ENCODE measurements around the gene SLC2A13. TPM values are rescaled to one million over a fixed set of nuclear protein-coding genes. Genes with fewer than 3 reads are reported as not detected.

Gene SLC2A13
- total RNA-seq, 1 donor from 2014 or later, result 13.0 TPM

DNA sequence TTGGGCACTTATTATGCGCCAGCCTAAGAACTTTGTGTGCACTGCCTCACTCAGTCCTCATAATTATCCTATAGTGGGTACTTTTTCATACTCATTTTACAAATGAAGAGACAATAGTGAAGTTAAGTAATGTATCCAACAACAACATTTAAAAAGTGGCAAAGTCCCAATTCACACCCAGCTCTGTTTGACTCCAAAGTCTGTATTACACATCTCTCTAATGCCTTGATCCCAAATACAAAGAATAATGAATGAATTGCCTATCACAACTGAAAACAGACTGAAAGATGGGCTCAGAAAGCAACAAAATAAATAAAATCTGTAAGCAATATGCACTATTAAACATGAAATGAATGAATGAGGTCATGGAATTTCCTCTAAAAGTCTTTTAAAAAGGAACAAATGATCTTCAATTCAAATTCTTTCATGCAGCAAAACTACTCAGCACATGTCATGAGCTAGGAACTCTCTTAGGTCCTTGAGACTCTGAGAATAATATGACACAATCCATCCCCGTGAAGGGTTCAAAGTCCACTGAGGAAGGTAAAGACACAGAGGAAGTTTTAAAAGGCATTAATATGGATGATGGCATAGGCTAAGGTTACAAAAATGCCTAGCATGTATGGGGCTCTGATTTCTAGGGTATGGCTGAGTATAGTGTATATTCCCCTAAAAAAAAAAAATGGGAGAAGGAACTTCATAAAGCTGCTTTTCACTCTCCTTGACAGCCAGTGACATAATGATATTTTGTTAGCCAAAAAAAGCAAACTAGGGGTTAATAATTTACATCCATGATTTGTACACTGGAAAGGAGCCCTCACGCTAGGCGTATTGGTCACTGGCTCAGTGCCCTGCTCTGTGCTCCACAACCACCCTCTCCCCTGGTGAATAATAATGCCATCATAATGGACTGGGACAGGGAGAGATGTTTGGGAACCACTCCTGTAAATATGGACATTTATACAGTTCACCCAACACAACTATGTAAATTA is 103.4 kb downstream of the SLC2A13 start:
- no peak for DNase-seq (ENCODE audit: low spot score)

DNA sequence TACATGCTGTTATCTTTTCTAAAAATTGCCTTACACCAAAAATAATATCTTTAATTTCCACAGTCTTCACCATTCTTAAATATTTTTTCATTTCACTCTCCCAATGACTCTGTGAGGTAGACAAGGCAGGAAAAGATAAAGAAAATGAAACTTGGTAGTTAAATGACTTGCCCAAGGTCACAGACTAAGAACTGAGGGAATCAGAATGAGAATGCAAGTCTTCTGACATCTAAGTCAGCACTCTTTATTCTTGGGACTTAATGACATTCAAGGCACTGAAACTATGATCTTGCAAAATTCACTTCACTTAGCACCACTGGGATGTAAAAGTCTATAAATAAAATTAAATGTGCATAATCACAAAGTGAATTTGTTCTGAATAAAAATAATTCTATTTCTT is 104.5 kb downstream of the SLC2A13 start:
- DNase-seq (ENCODE audit: low spot score), result no peak

DNA sequence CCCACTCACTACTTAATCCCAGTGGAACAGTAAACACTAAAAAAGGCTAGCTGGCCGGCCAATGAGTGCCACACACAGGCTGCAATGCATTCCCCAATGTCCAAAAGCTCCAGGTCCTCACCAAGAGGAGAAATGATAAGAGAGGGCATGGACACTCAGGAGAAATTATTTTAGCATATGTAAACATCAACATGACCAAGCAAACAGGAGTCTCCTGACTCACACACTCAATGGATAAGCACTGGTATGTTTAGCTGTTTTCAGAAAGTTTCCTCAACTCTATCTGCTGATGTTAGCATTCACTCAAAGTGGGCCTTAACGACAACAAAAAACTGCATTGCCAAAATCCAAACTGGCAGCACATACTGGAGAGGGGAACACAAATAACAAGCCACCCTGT is 105.0 kb downstream of the SLC2A13 start:
- no peak for DNase-seq (ENCODE audit: low spot score)

DNA sequence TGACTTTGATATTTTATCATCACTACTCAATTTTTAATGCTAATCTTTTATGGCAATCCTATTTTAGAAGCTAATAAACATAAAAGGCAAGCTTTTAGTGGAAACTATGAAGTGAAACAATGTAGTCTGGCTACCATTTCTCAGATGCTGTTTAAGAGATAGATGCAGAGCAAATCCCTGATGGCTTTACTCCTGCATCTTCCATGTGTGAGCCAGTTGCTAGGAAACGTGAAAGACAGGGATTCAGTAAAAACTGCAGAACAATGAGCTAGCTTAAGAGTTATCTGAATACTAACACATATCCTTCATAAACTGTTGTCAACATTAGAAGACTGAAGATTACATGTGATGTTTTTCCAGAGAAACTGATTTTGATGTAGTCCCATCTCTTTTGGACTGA is 112.6 kb downstream of the SLC2A13 start:
- no peak for DNase-seq (ENCODE audit: low spot score)

DNA sequence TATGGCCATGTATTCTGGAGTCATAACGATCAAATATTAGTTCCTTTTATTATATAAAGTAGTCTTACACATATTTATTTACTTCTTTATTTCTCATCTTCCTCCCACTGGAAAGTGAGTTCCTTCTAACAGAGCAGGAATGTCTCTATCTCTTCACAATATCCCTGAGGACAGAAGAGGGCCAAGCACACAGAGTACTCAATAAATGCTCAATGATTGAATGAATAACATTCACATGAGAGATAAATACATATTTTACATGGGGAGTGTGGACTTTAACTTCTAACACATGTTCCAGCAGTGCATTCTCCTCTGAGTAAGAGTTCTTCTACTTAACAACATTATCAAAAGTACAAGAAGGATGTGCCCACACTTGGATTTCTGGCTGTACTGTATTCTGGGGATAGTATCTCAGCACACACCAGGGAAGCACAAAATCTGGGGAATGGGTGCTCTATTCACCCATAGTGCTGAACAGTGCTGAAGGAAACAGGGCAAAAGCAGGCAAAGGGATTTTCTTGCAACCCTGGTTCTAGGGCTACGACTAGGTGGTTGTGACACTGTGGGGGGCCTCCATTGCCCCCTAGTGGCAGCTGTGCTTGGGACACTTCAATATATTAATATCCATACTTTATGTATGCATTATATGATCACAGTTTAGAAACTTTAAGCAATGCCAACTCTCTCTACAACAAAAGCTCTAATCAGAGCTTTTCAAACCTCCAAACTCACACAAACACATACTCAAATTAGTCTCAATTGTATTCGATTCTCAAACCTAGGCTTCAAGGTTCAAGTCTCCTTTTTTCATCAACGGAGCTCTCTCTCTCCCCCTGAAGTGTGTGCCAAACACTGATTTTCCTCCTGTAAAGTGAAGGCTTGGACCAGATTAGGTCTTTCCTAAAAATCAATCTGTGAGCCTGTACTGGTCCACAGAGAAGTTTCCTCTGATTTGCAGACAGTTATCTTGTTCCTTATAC is 115.5 kb downstream of the SLC2A13 start:
- no peak for DNase-seq (ENCODE audit: low spot score)

DNA sequence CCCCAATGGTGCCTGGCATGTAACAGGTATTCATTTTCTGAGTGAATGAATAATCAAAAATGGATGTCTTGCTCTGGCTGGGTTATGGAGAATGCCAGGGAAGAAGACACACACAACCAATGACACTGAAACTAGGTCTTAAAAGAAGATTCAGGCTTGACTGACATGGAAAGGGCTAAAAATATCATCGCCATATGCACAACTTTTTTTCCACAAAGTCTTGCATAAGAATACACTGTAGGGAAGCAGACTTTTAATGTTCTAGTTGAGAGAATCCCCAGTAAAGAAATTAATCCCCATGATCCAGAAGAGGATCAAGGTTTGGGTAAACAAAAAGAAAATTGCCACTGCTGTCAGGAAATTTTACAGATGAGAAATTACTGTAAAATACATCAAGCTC is 116.4 kb downstream of the SLC2A13 start:
- no peak for DNase-seq (ENCODE audit: low spot score)

DNA sequence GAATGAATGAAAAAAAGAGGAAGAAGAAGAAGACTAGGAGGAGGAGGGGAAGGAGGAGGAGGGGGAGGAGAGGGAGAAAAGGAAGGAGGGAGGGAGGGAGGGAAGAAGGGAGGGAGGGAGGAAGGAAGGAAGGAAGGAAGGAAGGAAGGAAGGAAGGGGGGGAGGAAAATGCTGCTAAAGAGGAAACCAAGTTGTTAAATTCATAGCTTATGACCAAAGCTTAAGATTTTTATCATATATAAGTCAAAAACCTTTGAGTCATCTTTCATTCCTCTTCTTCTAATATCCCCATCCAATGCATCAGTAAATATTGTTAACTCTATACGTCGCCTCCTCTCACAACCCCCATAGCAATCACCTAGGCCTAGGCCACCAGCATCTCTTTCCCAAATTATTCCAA is 117.3 kb downstream of the SLC2A13 start:
- no peak for DNase-seq (ENCODE audit: low spot score)

DNA sequence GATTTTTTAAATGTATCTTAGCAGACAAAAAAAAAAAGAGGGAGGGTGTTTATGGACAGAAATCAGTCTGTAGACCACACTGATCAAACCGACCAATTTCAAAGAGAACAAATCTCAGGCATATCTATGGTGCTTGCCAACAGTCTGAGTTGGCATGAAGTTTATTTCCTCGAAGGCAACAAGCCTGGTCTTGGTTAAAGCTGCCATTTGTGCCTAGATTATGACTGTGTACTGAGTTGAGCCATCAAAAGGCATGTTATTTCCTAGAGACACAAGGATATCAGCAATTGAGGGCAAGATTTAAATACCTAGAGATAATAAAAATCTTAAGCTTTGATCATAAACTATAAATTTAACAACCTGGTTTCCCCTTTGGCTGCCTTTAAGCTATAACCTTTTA is 119.2 kb downstream of the SLC2A13 start:
- DNase-seq (ENCODE audit: low spot score), result no peak

DNA sequence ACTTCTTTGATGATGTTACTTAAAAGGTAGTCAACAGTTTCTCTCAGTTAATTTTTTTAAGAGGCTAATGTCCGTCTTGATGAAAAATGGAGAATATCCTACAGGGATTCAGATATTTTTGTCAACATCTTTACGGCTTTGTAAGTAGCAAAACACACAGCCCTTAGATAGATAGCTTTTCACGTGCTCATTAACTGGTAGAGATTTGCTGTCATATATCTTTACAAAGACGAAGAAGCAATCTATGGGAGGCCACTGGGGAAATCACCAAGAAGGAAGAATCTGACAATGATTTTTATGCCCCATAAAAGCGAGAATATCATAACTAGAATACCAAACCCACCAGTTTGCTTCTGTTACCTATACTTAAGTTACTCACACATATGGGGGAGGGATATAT is 121.2 kb downstream of the SLC2A13 start:
- DNase-seq (ENCODE audit: low spot score), result no peak

DNA sequence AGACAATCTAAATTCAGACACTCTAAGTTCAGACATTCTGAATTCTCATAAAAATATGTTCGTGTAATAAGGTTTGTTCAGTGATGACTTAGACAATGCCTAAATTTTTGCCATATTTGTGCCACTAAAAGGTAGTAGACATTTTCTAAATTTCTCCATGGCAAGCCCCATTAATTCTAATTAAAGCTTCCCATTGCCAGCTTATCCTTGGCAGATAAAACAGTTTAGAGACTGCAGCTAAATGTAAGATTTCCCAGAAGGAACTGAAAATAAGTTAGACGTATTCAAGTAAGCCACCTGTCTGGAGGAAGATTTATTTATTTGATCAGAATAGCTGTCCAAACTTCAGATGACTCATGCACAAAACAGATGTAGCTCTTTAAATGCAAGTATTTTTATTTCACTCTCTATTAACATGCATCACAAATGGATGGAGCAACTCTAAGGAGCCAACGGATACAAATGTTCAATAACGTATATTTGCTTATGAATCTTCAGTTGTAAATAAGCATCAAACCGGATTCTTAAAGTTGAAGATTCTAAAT is 130.4 kb downstream of the SLC2A13 start:
- DNase-seq (ENCODE audit: low spot score), result no peak

DNA sequence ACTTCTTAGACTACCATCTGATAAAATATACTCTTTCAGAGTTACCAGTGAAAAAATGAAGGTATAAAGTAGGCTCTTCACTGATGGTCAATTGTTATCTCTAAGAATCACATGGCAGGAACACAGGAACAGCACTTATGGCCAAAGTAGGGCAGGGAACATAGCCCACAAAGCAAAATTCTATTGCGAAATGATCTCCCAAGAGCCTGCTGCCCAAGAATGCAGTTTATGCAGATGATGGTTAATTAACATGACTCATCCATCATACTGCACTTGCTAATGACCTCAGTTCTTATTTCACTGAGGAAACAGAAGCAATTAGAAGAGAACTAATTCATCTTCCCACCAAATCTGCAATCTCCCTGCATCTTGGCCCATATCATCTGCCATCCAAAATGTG is 133.8 kb downstream of the SLC2A13 start:
- DNase-seq (ENCODE audit: low spot score), result no peak

DNA sequence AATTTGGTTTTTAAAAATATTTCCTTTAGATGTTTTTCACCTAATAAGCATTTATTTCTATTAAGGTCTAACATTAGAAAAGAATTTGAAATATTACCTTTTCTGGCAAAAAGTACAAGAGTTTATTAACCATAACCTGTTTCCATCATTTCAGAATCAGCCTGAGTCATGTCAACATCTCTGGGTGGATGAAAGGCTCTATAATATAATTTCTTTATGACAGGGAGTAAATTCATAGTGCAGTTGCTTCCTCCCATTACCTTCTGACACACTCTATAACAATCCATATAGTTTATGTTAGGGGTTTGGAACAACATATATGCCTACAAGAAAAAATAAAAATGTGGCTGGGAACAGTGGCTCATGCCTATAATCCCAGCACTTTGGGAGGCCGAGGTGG is 134.5 kb downstream of the SLC2A13 start:
- no peak for DNase-seq (ENCODE audit: low spot score)

DNA sequence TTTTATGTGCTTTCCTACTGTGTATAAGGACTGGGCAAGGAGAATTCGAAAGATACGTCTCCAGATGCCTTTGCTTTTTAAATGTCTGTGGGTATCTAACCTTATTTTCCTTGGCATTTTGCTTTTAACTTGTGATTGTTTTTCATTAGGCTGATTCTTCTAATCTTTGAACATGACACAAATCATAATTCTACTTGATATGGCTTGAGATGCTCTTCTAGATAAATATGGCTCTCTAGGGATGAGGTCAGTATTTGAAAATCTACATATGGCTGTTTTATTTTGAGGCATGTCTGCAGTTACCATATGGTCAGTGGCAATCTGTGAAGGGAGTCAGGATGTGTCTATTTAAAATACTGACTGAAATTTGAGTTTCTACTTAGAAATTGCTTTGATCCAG is 139.2 kb downstream of the SLC2A13 start:
- no peak for DNase-seq (ENCODE audit: low spot score)

DNA sequence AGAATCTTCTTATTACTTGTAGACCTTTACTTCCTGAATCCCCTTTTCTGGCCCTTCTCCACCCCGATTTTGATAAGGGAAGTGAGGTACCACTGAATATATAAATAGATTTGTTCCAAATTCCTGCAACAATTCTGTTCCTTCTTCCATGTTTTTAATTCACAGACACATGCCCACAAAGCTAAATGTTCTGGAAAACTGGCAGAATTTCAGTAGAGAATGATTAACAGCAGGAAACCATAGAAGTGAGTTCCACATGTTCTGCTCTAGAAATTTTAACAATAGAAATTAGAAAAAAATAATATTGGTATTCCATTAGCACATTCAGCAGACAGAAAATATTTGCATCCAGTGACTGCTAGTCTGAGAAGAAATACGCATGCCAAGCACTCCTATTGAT is 139.6 kb downstream of the SLC2A13 start:
- DNase-seq (ENCODE audit: low spot score), result no peak

DNA sequence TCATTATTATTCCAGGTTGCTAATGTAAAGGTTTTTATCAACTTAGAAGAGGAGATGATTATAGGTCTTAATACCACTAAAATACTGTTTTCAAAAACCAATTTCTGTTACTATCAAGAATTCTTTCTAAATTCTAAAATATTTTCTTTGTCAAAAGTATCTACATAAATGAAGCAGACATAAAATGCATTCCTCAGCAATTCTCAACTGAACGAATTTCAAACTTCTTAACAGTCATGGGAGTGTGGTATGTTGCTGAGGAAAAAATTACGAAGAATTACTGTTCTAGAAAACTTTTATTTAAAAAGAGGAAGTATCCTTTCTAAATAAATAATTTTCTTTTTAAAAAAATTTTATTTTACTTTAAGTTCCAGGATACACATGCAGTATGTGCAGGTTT is 146.4 kb downstream of the SLC2A13 start:
- DNase-seq (ENCODE audit: low spot score), result no peak

DNA sequence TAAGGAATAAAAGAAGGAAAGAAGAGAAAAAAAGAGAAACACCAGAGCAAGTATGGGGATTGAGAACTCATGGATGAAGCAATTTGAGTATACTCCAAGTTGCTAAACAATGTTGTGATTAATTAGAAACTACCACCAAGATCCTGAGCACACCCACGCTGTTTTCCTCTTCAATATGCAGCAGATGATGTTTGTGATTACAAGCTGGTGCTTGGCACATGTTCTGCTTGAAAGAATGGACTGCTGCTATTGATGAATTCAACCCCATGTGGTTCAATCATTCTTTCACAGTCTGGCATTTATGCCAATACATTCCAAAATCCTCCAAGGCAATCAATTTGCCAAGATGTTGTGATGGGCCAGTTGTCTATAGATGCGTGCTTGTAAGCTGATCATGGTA is 146.8 kb downstream of the SLC2A13 start:
- no peak for DNase-seq (ENCODE audit: low spot score)

DNA sequence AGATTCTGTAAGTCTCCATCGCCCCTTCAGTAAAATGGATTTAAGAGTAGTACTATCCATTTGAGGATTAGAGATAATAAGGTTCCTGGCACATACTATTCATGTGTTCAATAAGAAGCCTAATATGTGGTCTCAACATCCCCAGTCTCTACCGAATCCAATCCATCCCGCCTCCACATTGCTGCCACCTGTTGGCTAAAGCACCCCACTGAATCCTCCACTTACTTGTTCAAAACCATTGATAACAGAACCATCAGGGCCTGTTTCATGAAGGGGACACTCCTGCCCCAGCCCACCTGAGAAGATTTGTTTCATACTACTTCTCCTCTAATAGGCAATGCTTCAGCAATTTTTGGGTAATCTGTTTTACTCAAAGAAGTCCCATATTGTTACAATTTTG is 147.5 kb downstream of the SLC2A13 start:
- DNase-seq (ENCODE audit: low spot score), result no peak

DNA sequence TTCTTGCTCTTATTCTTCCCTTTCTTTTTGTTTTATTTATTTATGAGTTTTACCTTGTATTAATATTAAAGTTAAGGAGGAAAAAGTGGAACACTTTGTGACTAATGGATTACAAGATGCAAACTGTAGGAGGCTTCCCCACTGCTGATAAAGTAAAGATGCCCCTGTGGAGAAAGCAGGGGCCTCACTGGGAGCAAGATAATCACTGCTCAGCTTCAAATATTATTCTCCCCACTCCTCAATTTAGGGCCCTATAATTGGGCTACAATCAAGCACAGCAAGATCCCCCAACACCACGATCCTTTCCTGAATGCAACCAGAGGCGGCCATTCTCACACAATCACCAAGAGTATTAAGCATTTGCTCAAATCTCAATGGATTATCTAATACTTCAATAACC is 149.2 kb downstream of the SLC2A13 start:
- no peak for DNase-seq (ENCODE audit: low spot score)

DNA sequence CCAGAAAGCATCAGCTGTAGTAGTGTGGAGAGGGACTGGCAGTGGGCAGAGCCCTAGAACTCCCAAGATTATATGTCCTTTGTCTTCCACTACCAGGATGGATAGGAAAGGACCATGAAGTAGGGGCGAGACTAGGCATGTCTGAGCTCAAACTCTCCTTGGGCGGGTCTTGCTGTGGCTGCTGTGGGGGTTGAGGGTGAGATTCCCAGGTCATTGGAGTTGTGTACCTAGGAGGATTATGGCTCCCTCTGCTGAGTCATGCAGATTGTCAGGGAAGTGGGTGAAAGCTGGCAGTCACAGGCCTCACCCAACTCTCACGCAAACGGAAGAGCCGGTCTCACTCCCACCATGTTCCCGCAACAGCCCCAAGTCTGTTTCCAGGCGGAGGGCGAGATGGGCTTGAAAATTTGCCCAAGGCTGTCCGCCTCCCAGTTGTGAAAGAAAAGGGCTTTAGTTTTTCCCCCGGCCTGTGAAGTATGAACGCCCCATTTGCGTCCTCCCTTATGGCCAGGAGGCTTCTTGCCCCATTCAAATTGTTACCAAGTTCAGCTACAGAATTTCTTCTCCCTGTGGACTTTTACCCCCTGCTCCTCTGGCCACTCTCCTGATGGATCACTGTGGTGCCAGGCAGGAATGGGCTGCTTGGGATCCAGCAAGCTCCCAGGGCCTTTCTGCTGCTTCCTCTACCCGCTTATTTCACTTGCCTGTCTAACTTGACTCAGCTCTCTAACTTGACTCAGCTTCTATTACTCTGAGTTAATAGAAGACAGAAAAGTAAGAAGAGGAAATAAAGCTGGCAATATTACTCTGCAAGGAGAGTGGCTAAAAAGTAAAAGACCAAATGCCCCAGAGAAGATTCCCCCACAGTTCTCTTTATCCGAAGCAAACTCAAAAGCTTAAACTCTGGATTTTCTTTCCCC is 159.3 kb downstream of the SLC2A13 start:
- DNase-seq (ENCODE audit: low spot score), result no peak

DNA sequence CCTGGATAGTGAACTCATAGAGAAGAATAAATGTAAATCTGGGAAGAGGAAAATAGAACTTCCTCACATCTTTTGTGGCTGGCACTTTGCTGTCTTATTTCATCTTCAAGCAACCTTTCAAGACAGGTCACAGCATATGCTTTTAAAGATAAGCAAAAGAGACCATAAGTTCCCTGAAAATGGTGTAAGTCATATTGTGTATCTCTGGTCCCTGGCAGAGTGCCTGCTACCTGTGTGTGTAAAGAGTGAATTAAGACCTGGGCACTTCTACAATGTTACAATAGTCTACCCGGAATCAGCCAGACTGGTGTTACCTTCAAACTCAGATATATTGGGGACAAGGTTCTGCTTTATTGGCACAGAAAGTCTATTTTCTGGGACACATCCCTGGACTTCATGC is 168.8 kb downstream of the SLC2A13 start:
- DNase-seq (ENCODE audit: low spot score), result no peak

DNA sequence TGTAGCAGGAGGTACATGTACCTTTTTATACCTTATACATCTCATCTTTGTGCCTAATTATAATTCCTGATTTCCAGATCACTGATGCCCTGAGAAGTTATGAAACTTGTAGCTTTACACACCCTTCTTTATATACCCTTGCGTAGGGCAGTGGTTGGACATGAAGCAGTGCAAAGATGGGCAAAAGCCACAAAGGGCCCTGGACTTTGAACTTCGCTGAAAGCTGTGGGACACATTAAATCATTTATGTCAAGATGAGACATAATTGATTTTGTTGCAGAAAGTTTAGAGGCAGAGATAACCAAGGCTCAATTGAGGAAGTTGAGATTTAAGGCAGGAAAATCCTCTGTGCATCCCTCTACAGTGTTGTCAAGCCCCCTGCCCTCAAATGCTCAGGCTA is 170.0 kb downstream of the SLC2A13 start:
- DNase-seq (ENCODE audit: low spot score), result no peak
